Measurements from ENCODE around the gene CEND1. TPM values are rescaled to one million over a fixed set of nuclear protein-coding genes. Genes with fewer than 3 reads are reported as not detected.

CEND1 gene
- total RNA-seq, 2 donors from 2014 or later: 0.35 to 0.40 TPM

- Histone ChIP-seq H3K9me3 (no peaks in the 10 kb centered on the region), H3K27me3 (no peaks in the 10 kb centered on the region), H3K27ac (no peak overlapping the region), H3K9ac (ENCODE audit: low read depth in 2 of 2, low read length in 2 of 2) (no peak overlapping the region), H3K4me3 (no peak overlapping the region), H3K4me1 (peaks cover 10% of the 10 kb centered on the region), H3K36me3 (peaks cover 3% of the 10 kb centered on the region)
- intact Hi-C loops (cut with DNase I): no loop called here
- TF ChIP-seq, protein P1, sequence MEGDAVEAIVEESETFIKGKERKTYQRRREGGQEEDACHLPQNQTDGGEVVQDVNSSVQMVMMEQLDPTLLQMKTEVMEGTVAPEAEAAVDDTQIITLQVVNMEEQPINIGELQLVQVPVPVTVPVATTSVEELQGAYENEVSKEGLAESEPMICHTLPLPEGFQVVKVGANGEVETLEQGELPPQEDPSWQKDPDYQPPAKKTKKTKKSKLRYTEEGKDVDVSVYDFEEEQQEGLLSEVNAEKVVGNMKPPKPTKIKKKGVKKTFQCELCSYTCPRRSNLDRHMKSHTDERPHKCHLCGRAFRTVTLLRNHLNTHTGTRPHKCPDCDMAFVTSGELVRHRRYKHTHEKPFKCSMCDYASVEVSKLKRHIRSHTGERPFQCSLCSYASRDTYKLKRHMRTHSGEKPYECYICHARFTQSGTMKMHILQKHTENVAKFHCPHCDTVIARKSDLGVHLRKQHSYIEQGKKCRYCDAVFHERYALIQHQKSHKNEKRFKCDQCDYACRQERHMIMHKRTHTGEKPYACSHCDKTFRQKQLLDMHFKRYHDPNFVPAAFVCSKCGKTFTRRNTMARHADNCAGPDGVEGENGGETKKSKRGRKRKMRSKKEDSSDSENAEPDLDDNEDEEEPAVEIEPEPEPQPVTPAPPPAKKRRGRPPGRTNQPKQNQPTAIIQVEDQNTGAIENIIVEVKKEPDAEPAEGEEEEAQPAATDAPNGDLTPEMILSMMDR (IDR thresholded peaks at IDR 0.05): no peak
- DNase-seq: no peak
These were observed 19.0 kb downstream of the CEND1 start for GRCh38 chr11:770642-771616.

- H3K27me3 ChIP-seq: no peaks in the 10 kb centered on the region
- H3K4me3 ChIP-seq: no peak overlapping the region
- H3K9me3 ChIP-seq: no peaks in the 10 kb centered on the region
- no peak overlapping the region for H3K27ac ChIP-seq
- H3K9ac ChIP-seq (ENCODE audit: low read depth in 2 of 2, low read length in 2 of 2): no peak overlapping the region
- no peak for DNase-seq
- peaks cover 5% of the 10 kb centered on the region for H3K36me3 ChIP-seq
- TF ChIP-seq, protein P1 (IDR thresholded peaks at IDR 0.05): no peak
- peaks cover under 1% of the 10 kb centered on the region for H3K4me1 ChIP-seq
- intact Hi-C loops (cut with DNase I): no loop called here
These were observed 19.8 kb downstream of the CEND1 start for GRCh38 chr11:769887-770641.

- TF ChIP-seq, protein P1 (IDR thresholded peaks at IDR 0.05): no peak
- Histone ChIP-seq H3K9ac (ENCODE audit: low read depth in 2 of 2, low read length in 2 of 2) (no peak overlapping the region), H3K36me3 (peaks cover 16% of the 10 kb centered on the region), H3K9me3 (no peaks in the 10 kb centered on the region), H3K4me3 (no peak overlapping the region), H3K27ac (no peak overlapping the region), H3K27me3 (no peaks in the 10 kb centered on the region), H3K4me1 (peaks cover 3% of the 10 kb centered on the region)
- intact Hi-C loops (cut with DNase I): no loop called here
- DNase-seq: no peak
These were observed 22.7 kb downstream of the CEND1 start for GRCh38 chr11:767238-767637.

GRCh38 chr11:766936-767210 lies 23.0 kb downstream of the CEND1 start:
- intact Hi-C loops (cut with DNase I): no loop called here
- TF ChIP-seq, protein P1 (IDR thresholded peaks at IDR 0.05): no peak
- no peaks in the 10 kb centered on the region for H3K27me3 ChIP-seq
- H3K4me3 ChIP-seq: no peak overlapping the region
- H3K36me3 ChIP-seq: peaks cover 16% of the 10 kb centered on the region
- no peaks in the 10 kb centered on the region for H3K9me3 ChIP-seq
- H3K4me1 ChIP-seq: peaks cover 3% of the 10 kb centered on the region
- H3K27ac ChIP-seq: no peak overlapping the region
- DNase-seq: no peak
- no peak overlapping the region for H3K9ac ChIP-seq (ENCODE audit: low read depth in 2 of 2, low read length in 2 of 2)

GRCh38 chr11:766106-766935 lies 23.6 kb downstream of the CEND1 start:
- peaks cover 3% of the 10 kb centered on the region for H3K4me1 ChIP-seq
- peaks cover 16% of the 10 kb centered on the region for H3K36me3 ChIP-seq
- H3K9me3 ChIP-seq: no peaks in the 10 kb centered on the region
- DNase-seq: no peak
- TF ChIP-seq, protein P1 (IDR thresholded peaks at IDR 0.05): no peak
- intact Hi-C loops (cut with DNase I): no loop called here
- H3K27me3 ChIP-seq: no peaks in the 10 kb centered on the region
- H3K4me3 ChIP-seq: no peak overlapping the region
- no peak overlapping the region for H3K9ac ChIP-seq (ENCODE audit: low read depth in 2 of 2, low read length in 2 of 2)
- H3K27ac ChIP-seq: no peak overlapping the region

Data from colonic mucosa (tissue), 4 donors.